HAP-1 (cell line): Measurements from ENCODE around the gene TFAP2C.
"Not testable (repeated sequence)": the region's sequence is repeated elsewhere in the genome, so short reads cannot be mapped to it uniquely, and the experiment has no call there.

Experiments used
- DNase-seq, 2 experiments: peaks; one replicate each; pipeline ENCODE4 v3.0.0-alpha.2; 2016 to 2020; ENCODE audit warnings: low spot score in 2 of 2
- H3K27me3 ChIP-seq: fragments of 250-450 bp; sonication (Bioruptor Pico); 2 replicates; pipeline ENCODE4 v1.5.1; 2020; ENCODE audit warnings: low read depth, mild to moderate bottlenecking, moderate library complexity
- H3K36me3 ChIP-seq: fragments of 250-450 bp; sonication (Bioruptor Pico); replicated peaks from 2 replicates; pipeline ENCODE4 v1.5.1; 2020; ENCODE audit warnings: mild to moderate bottlenecking
- H3K4me1 ChIP-seq: fragments of 250-450 bp; sonication (Bioruptor Pico); 2 replicates; pipeline ENCODE4 v1.5.1; 2020; ENCODE audit warnings: mild to moderate bottlenecking
- H3K4me3 ChIP-seq: fragments of 250-450 bp; sonication (Bioruptor Pico); 2 replicates; pipeline ENCODE4 v1.5.1; 2020; ENCODE audit warnings: mild to moderate bottlenecking, moderate library complexity
- H3K9me3 ChIP-seq: fragments of 250-450 bp; sonication (Bioruptor Pico); 2 replicates; pipeline ENCODE4 v1.5.1; 2020; ENCODE audit warnings: mild to moderate bottlenecking, moderate library complexity
- in situ Hi-C: fragments of 300-500 bp; cut with MboI; formaldehyde crosslinking; loops from 3 replicates; pipeline ENCODE4 v1.14.3; 2020; ENCODE audit warnings: low sequenced_read_pairs, inconsistent platforms, mixed read lengths

Gene TFAP2C

GRCh38 chr20:56636716-56637115 is 7.6 kb downstream of the TFAP2C start:
- no peaks in the 10 kb centered on the region for H3K27me3 ChIP-seq
- peaks cover 66% of the 10 kb centered on the region for H3K36me3 ChIP-seq
- peak; percentile 48 to 96 for DNase-seq
- H3K9me3 ChIP-seq, result no peaks in the 10 kb centered on the region
- peaks cover 52% of the 10 kb centered on the region for H3K4me1 ChIP-seq
- H3K4me3 ChIP-seq, result no peak overlapping the region
- in situ Hi-C loops, result no loop called here

GRCh38 chr20:56637576-56637975 is 8.5 kb downstream of the TFAP2C start:
- H3K4me1 ChIP-seq, result peaks cover 46% of the 10 kb centered on the region
- in situ Hi-C loops, result no loop called here
- DNase-seq, result peak in 1 of 2 experiments; percentile 44
- no peak overlapping the region for H3K4me3 ChIP-seq
- no peaks in the 10 kb centered on the region for H3K27me3 ChIP-seq
- no peaks in the 10 kb centered on the region for H3K9me3 ChIP-seq
- H3K36me3 ChIP-seq, result peaks cover 68% of the 10 kb centered on the region

GRCh38 chr20:56646599-56646998 is 17.5 kb downstream of the TFAP2C start:
- peaks cover 25% of the 10 kb centered on the region for H3K36me3 ChIP-seq
- in situ Hi-C loops, result no loop called here
- H3K27me3 ChIP-seq, result no peaks in the 10 kb centered on the region
- no peaks in the 10 kb centered on the region for H3K9me3 ChIP-seq
- no peaks in the 10 kb centered on the region for H3K4me1 ChIP-seq
- no peak overlapping the region for H3K4me3 ChIP-seq
- DNase-seq, result no peak

GRCh38 chr20:56653211-56653610 is 24.1 kb downstream of the TFAP2C start:
- H3K4me1 ChIP-seq, result no peaks in the 10 kb centered on the region
- no peaks in the 10 kb centered on the region for H3K9me3 ChIP-seq
- no peaks in the 10 kb centered on the region for H3K36me3 ChIP-seq
- no peaks in the 10 kb centered on the region for H3K27me3 ChIP-seq
- in situ Hi-C loops, result no loop called here
- no peak for DNase-seq
- H3K4me3 ChIP-seq, result no peak overlapping the region

- H3K27me3 ChIP-seq, result no peaks in the 10 kb centered on the region
- no peaks in the 10 kb centered on the region for H3K9me3 ChIP-seq
- DNase-seq, result no peak
- in situ Hi-C loops, result no loop called here
- H3K36me3 ChIP-seq, result no peaks in the 10 kb centered on the region
- H3K4me3 ChIP-seq, result no peak overlapping the region
- H3K4me1 ChIP-seq, result no peaks in the 10 kb centered on the region
Measured at GRCh38 chr20:56656632-56657031, 27.5 kb downstream of the TFAP2C start.

- in situ Hi-C loops, result no loop called here
- no peaks in the 10 kb centered on the region for H3K27me3 ChIP-seq
- no peaks in the 10 kb centered on the region for H3K4me1 ChIP-seq
- no peak for DNase-seq
- H3K4me3 ChIP-seq, result no peak overlapping the region
- no peaks in the 10 kb centered on the region for H3K9me3 ChIP-seq
- no peaks in the 10 kb centered on the region for H3K36me3 ChIP-seq
Measured at GRCh38 chr20:56657879-56658278, 28.8 kb downstream of the TFAP2C start.

GRCh38 chr20:56658341-56658947 is 29.3 kb downstream of the TFAP2C start:
- H3K4me1 ChIP-seq, H3K9me3 ChIP-seq, H3K27me3 ChIP-seq, DNase-seq, H3K36me3 ChIP-seq, H3K4me3 ChIP-seq, in situ Hi-C loops: not testable (repeated sequence)

- DNase-seq, result no peak
- H3K4me3 ChIP-seq, result no peak overlapping the region
- no peaks in the 10 kb centered on the region for H3K9me3 ChIP-seq
- peaks cover 12% of the 10 kb centered on the region for H3K4me1 ChIP-seq
- no peaks in the 10 kb centered on the region for H3K36me3 ChIP-seq
- H3K27me3 ChIP-seq, result no peaks in the 10 kb centered on the region
- in situ Hi-C loops, result no loop called here
Measured at GRCh38 chr20:56663660-56664059, 34.6 kb downstream of the TFAP2C start.

- in situ Hi-C loops, result no loop called here
- no peak overlapping the region for H3K4me3 ChIP-seq
- H3K36me3 ChIP-seq, result no peaks in the 10 kb centered on the region
- H3K9me3 ChIP-seq, result no peaks in the 10 kb centered on the region
- DNase-seq, result peak; percentile 12 to 46
- H3K4me1 ChIP-seq, result peaks cover 12% of the 10 kb centered on the region
- H3K27me3 ChIP-seq, result no peaks in the 10 kb centered on the region
Measured at GRCh38 chr20:56664796-56665195, 35.7 kb downstream of the TFAP2C start.

GRCh38 chr20:56665806-56666205 is 36.7 kb downstream of the TFAP2C start:
- no peak overlapping the region for H3K4me3 ChIP-seq
- H3K4me1 ChIP-seq, result peaks cover 12% of the 10 kb centered on the region
- peak in 1 of 2 experiments; percentile 14 for DNase-seq
- no peaks in the 10 kb centered on the region for H3K36me3 ChIP-seq
- no peaks in the 10 kb centered on the region for H3K27me3 ChIP-seq
- H3K9me3 ChIP-seq, result no peaks in the 10 kb centered on the region
- in situ Hi-C loops, result no loop called here

GRCh38 chr20:56673450-56673849 is 44.3 kb downstream of the TFAP2C start:
- in situ Hi-C loops, result no loop called here
- peak; percentile 45 to 65 for DNase-seq

GRCh38 chr20:56676001-56676400 is 46.9 kb downstream of the TFAP2C start:
- H3K27me3 ChIP-seq, result no peaks in the 10 kb centered on the region
- in situ Hi-C loops, result no loop called here
- H3K4me1 ChIP-seq, result peaks cover 16% of the 10 kb centered on the region
- no peak for DNase-seq
- H3K9me3 ChIP-seq, result no peaks in the 10 kb centered on the region
- H3K36me3 ChIP-seq, result no peaks in the 10 kb centered on the region
- no peak overlapping the region for H3K4me3 ChIP-seq

More at GRCh38 chr20:56673450-56673849, 44.3 kb downstream of the TFAP2C start:
- H3K9me3 ChIP-seq, result no peaks in the 10 kb centered on the region
- peaks cover 14% of the 10 kb centered on the region for H3K4me1 ChIP-seq
- H3K4me3 ChIP-seq, result no peak overlapping the region
- no peaks in the 10 kb centered on the region for H3K27me3 ChIP-seq
- H3K36me3 ChIP-seq, result no peaks in the 10 kb centered on the region

GRCh38 chr20:56676679-56677078 is 47.6 kb downstream of the TFAP2C start:
- H3K36me3 ChIP-seq, result no peaks in the 10 kb centered on the region
- no peaks in the 10 kb centered on the region for H3K27me3 ChIP-seq
- H3K4me3 ChIP-seq, result no peak overlapping the region
- in situ Hi-C loops, result no loop called here
- no peak for DNase-seq
- H3K4me1 ChIP-seq, result peaks cover 16% of the 10 kb centered on the region
- no peaks in the 10 kb centered on the region for H3K9me3 ChIP-seq

- Histone ChIP-seq H3K9me3 (no peaks in the 10 kb centered on the region), H3K4me3 (no peak overlapping the region), H3K27me3 (no peaks in the 10 kb centered on the region), H3K36me3 (no peaks in the 10 kb centered on the region), H3K4me1 (peaks cover 2% of the 10 kb centered on the region; the same call in 1 of the 2 replicates)
- DNase-seq, result no peak
- in situ Hi-C loops, result no loop called here
Measured at GRCh38 chr20:56683077-56683865, 54.2 kb downstream of the TFAP2C start.
